Retinal pigment epithelial cell (primary cell): ENCODE measurements around the gene RB1.

ENCODE experiments used
- DNase-seq: peaks from one replicate; pipeline ENCODE4 v3.0.0-alpha.2; 2010; ENCODE audit warnings: low read depth
- H3K4me3 ChIP-seq: 2 replicates; pipeline ENCODE4 v1.5.1; 2011; ENCODE audit warnings: mild to moderate bottlenecking, low read length, control low read depth, moderate library complexity
- TF ChIP-seq, protein P1 (sequence below): conservative IDR thresholded peaks from 2 replicates; pipeline ENCODE4 v1.5.1; 2011; ENCODE audit warnings: low read depth, low read length, control low read depth, inconsistent platforms

Gene RB1

DNA sequence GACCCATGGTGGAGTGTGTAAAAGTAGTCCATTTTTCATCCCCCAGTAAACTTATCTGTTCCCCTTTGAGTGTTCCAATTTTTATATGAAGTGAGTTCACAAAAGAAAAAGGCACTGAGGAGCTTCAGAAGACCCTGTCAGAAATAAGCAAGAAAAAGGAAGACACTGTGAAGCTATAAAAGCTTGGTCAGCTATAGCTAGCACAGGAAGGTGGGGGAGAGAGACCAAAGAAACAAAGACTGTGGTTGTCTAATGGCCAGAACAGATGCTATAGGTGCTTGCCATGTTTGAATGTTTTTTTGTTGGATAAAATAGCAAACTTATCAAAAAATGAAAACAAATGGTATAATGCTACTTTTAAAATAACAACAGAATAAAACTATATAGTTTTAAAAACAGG is 182.8 kb downstream of the RB1 start:
- no peak for DNase-seq
- TF ChIP-seq, protein P1, sequence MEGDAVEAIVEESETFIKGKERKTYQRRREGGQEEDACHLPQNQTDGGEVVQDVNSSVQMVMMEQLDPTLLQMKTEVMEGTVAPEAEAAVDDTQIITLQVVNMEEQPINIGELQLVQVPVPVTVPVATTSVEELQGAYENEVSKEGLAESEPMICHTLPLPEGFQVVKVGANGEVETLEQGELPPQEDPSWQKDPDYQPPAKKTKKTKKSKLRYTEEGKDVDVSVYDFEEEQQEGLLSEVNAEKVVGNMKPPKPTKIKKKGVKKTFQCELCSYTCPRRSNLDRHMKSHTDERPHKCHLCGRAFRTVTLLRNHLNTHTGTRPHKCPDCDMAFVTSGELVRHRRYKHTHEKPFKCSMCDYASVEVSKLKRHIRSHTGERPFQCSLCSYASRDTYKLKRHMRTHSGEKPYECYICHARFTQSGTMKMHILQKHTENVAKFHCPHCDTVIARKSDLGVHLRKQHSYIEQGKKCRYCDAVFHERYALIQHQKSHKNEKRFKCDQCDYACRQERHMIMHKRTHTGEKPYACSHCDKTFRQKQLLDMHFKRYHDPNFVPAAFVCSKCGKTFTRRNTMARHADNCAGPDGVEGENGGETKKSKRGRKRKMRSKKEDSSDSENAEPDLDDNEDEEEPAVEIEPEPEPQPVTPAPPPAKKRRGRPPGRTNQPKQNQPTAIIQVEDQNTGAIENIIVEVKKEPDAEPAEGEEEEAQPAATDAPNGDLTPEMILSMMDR: no peak
- H3K4me3 ChIP-seq: no peak overlapping the region

DNA sequence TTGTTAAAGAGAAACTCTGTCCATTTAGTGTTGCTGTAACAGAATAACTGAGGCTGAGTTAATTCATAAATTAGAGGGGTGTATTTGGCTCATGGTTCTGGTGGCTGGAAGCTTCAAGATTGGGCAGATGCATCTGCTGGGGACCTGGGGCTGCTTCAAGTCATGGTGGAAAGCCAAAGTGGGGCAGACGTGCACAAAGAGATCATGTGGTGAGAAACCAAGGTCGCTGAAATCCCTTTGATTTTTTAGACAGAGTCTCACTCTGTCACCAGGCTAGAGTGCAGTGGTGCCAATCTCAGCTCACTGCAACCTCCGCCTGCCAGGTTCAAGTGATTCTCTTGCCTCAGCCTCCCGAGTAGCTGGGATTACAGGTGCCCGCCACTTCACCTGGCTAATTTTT is 183.3 kb downstream of the RB1 start:
- no peak for DNase-seq
- TF ChIP-seq, protein P1: no peak
- H3K4me3 ChIP-seq: no peak overlapping the region

DNA sequence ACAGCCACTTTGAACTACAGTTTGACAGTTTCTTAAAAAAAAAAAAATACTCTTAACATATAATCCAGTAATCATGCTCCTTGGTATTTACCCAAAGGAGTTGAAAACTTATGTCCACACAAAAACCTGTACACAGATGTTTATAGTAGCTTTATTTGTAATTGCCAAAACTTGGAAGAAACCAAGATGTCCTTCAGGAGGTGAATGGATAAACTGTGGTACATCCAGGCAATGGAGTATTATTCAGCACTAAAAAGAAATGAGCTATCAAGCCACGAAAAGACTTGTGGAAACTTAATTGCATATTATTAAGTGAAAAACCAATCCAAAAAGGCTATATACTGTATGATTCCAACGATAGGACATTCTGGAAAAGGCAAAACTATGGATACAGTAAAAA is 184.4 kb downstream of the RB1 start:
- TF ChIP-seq, protein P1: no peak
- no peak for DNase-seq
- H3K4me3 ChIP-seq: no peak overlapping the region

DNA sequence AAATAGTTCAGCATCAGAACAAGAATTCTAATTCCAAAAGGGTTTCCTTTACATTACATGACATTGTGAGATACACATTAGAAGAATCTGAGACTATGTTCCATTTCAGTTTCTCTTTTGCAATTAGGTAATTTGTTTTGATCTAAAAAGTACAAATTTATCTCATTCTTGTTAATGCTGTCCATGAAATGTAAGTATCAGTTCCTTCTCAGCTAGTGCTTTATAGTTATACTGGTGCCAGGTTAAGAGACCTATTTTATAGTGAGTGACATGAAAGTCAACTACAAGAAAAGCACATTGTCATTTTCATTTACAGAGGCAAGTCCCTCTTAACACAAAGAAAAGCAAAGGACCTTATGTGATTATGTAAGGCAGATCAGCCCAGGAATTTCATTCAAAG is 185.4 kb downstream of the RB1 start:
- no peak for DNase-seq
- TF ChIP-seq, protein P1: no peak
- no peak overlapping the region for H3K4me3 ChIP-seq

DNA sequence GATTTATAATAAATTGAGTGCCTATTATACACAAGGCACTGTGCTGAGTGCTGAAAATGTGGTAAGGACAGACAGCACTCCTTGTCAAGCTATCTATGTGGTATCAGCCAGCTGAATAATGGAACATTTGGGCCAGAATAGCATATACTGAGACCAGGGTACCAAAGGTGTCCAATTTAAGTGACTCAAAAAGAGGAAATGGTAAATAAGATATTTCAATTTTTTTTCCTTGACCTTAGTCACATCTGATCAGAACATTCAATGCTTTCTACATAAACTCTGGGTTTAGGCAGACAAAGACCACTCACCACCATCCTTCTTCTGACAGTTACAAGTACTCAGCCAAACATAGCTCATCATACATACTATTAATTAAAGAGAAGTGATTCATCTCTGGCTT is 186.1 kb downstream of the RB1 start:
- no peak overlapping the region for H3K4me3 ChIP-seq
- TF ChIP-seq, protein P1: no peak
- DNase-seq: no peak

DNA sequence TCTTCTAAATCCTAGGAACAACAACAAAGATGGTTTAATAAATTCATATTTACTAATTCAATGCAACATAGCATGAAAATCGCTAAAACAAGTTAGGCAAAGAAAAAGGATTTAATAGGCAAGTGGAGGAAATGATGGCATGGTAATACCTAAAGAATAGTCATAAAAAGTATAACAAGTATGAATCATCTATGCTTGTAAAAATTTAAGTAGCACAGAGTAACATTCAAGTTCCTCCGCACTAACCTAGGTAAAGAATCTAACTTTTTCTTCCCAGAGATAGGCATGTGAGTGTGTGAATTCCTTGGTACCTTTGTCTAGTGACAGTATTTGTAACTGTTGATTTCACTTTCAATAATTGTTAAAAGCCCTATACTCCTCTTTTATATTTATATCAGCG is 186.7 kb downstream of the RB1 start:
- DNase-seq: no peak
- H3K4me3 ChIP-seq: no peak overlapping the region
- TF ChIP-seq, protein P1: no peak

DNA sequence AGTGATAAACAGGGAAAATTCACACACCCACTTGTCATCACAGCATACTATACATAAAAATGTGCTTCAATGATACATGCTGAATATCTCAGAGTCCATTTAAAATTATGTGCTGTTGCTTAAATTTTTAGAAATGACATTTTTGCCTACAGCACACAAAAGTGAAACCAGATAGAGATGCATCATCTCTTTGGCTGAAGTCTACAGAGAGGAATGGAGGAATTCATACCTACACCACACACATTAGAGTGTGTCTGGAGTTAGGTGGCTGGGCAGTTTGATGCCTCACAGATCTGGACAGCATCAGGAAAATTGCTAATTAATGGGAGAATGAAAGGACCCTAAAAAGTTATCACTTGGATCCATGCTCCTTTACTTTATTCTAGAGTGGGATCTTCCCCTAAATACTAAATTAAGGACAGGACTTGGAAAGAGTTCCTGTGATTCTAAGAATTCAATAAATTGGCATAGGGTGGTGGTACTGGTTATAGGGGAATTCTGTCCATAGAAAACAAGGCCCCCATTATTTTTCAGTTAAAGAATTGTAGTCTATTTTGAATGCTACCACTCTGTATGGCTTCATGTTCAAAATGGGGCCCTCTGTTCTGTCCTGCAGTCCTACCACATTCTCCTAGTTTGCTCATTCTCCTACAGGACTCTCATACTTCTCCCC is 188.0 kb downstream of the RB1 start:
- DNase-seq: no peak
- H3K4me3 ChIP-seq: no peak overlapping the region
- TF ChIP-seq, protein P1: no peak
